ENCODE measurements around the gene DHRS4L2.
A peak's percentile ranks its signal among the peaks of the same experiment; 100 is the strongest.
"Not testable (repeated sequence)": the region's sequence is repeated elsewhere in the genome, so short reads cannot be mapped to it uniquely, and the experiment has no call there.

DHRS4L2 gene

GRCh38 chr14:24032727-24033418 lies 44.1 kb downstream of the DHRS4L2 start:
- no peaks in the 10 kb centered on the region for H3K27me3 ChIP-seq (ENCODE audit: insufficient read depth, insufficient read length)
- no peak overlapping the region for H3K4me3 ChIP-seq (ENCODE audit: insufficient read length, low read depth)
- no peaks in the 10 kb centered on the region for H3K4me1 ChIP-seq (ENCODE audit: insufficient read depth, insufficient read length)
- no peak overlapping the region for H3K9ac ChIP-seq (ENCODE audit: insufficient read length, low read depth)
- no peak for TF ChIP-seq YY1 (IDR thresholded peaks at IDR 0.05; ENCODE audit: insufficient read depth, insufficient read length)
- no peak for TF ChIP-seq ZNF274 (IDR thresholded peaks at IDR 0.05; ENCODE audit: low read depth, low read length)
- no peak for TF ChIP-seq SUZ12 (IDR thresholded peaks at IDR 0.05; ENCODE audit: extremely low read depth, insufficient read depth, insufficient read length)
- no peak for DNase-seq (ENCODE audit: low read depth, low spot score)
- H3K9me3 ChIP-seq (ENCODE audit: insufficient read depth, low read length) = peaks cover 13% of the 10 kb centered on the region; the same call in 1 of the 2 replicates
- H3K36me3 ChIP-seq (ENCODE audit: insufficient read depth, insufficient read length, low read length) = no peaks in the 10 kb centered on the region

DNA sequence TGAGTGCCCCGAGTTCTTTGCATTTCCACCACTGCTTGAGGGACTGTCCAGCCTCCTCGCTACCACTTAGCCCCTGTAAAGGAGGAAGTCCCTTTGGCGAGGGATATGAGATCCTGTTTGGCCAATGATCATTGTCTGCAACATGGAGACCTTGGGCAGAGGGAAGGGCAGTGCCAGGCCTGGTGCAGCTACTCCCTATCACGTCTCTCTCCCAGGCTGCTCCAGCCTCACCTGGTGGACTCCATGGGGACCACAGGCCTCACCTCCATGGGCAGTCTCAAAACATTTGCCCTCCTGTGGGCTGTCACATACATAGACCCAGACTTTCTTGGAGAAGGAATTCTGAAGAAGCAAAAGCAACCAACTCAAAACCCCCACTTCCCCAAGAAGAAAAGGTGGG lies 47.0 kb downstream of the DHRS4L2 start:
- peaks cover 13% of the 10 kb centered on the region; the same call in 1 of the 2 replicates for H3K9me3 ChIP-seq (ENCODE audit: insufficient read depth, low read length)
- not testable (repeated sequence) for DNase-seq (ENCODE audit: low read depth, low spot score); H3K27me3 ChIP-seq (ENCODE audit: insufficient read depth, insufficient read length); H3K9ac ChIP-seq (ENCODE audit: insufficient read length, low read depth); H3K36me3 ChIP-seq (ENCODE audit: insufficient read depth, insufficient read length, low read length); H3K4me1 ChIP-seq (ENCODE audit: insufficient read depth, insufficient read length)
- peak overlapping the region; percentile 61 for H3K4me3 ChIP-seq (ENCODE audit: insufficient read length, low read depth)

GRCh38 chr14:24036169-24036962 lies 47.6 kb downstream of the DHRS4L2 start:
- Histone ChIP-seq H3K4me3 (ENCODE audit: insufficient read length, low read depth) (peak overlapping the region; percentile 61), H3K9me3 (ENCODE audit: insufficient read depth, low read length) (peaks cover 13% of the 10 kb centered on the region; the same call in 1 of the 2 replicates), H3K27me3 (ENCODE audit: insufficient read depth, insufficient read length) (no peaks in the 10 kb centered on the region), H3K36me3 (ENCODE audit: insufficient read depth, insufficient read length, low read length) (no peaks in the 10 kb centered on the region), H3K4me1 (ENCODE audit: insufficient read depth, insufficient read length) (no peaks in the 10 kb centered on the region), H3K9ac (ENCODE audit: insufficient read length, low read depth) (peak overlapping the region; percentile 83)
- TF ChIP-seq SUZ12 (IDR thresholded peaks at IDR 0.05; ENCODE audit: extremely low read depth, insufficient read depth, insufficient read length) = no peak
- TF ChIP-seq YY1 (IDR thresholded peaks at IDR 0.05; ENCODE audit: insufficient read depth, insufficient read length) = no peak
- no peak for TF ChIP-seq ZNF274 (IDR thresholded peaks at IDR 0.05; ENCODE audit: low read depth, low read length)
- no peak for DNase-seq (ENCODE audit: low read depth, low spot score)

- not testable (repeated sequence) for DNase-seq (ENCODE audit: low read depth, low spot score); H3K9ac ChIP-seq (ENCODE audit: insufficient read length, low read depth); H3K4me1 ChIP-seq (ENCODE audit: insufficient read depth, insufficient read length); H3K36me3 ChIP-seq (ENCODE audit: insufficient read depth, insufficient read length, low read length); H3K4me3 ChIP-seq (ENCODE audit: insufficient read length, low read depth); H3K27me3 ChIP-seq (ENCODE audit: insufficient read depth, insufficient read length)
- peaks cover 10% of the 10 kb centered on the region; the same call in 1 of the 2 replicates for H3K9me3 ChIP-seq (ENCODE audit: insufficient read depth, low read length)
Measured at GRCh38 chr14:24036963-24037657, 48.4 kb downstream of the DHRS4L2 start.

DNA sequence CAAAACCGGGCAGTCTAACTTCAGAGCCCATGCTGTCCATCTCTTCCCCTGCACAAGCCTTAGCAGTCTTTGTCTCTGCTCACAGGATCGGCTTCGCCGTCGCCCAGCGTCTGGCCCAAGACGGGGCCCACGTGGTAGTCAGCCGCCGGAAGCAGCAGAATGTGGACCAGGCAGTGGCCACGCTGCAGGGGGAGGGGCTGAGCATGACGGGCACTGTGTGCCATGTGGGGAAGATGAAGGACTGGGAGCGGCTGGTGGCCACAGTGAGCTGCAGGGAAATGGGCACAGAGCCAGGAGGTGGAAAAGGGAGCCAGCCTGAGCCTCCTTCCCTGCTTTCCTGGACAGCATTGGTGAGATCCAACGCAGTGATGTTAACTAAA lies 48.9 kb downstream of the DHRS4L2 start:
- H3K4me1 ChIP-seq (ENCODE audit: insufficient read depth, insufficient read length) = no peaks in the 10 kb centered on the region
- H3K4me3 ChIP-seq (ENCODE audit: insufficient read length, low read depth) = no peak overlapping the region

GRCh38 chr14:24038686-24039085 lies 50.0 kb downstream of the DHRS4L2 start:
- no peak for DNase-seq (ENCODE audit: low read depth, low spot score)
- Histone ChIP-seq H3K4me3 (ENCODE audit: insufficient read length, low read depth) (no peak overlapping the region), H3K27me3 (ENCODE audit: insufficient read depth, insufficient read length) (no peaks in the 10 kb centered on the region), H3K9me3 (ENCODE audit: insufficient read depth, low read length) (no peaks in the 10 kb centered on the region), H3K4me1 (ENCODE audit: insufficient read depth, insufficient read length) (no peaks in the 10 kb centered on the region), H3K9ac (ENCODE audit: insufficient read length, low read depth) (no peak overlapping the region), H3K36me3 (ENCODE audit: insufficient read depth, insufficient read length, low read length) (no peaks in the 10 kb centered on the region)
- TF ChIP-seq SUZ12 (IDR thresholded peaks at IDR 0.05; ENCODE audit: extremely low read depth, insufficient read depth, insufficient read length) (no peak), YY1 (IDR thresholded peaks at IDR 0.05; ENCODE audit: insufficient read depth, insufficient read length) (no peak), ZNF274 (IDR thresholded peaks at IDR 0.05; ENCODE audit: low read depth, low read length) (no peak)

More for the DNA sequence above, 48.9 kb downstream of the DHRS4L2 start:
- H3K27me3 ChIP-seq (ENCODE audit: insufficient read depth, insufficient read length) = no peaks in the 10 kb centered on the region
- H3K36me3 ChIP-seq (ENCODE audit: insufficient read depth, insufficient read length, low read length) = no peaks in the 10 kb centered on the region
- peaks cover 5% of the 10 kb centered on the region; the same call in 1 of the 2 replicates for H3K9me3 ChIP-seq (ENCODE audit: insufficient read depth, low read length)
- DNase-seq (ENCODE audit: low read depth, low spot score) = no peak
- TF ChIP-seq YY1 (IDR thresholded peaks at IDR 0.05; ENCODE audit: insufficient read depth, insufficient read length) = no peak
- TF ChIP-seq SUZ12 (IDR thresholded peaks at IDR 0.05; ENCODE audit: extremely low read depth, insufficient read depth, insufficient read length) = no peak
- no peak for TF ChIP-seq ZNF274 (IDR thresholded peaks at IDR 0.05; ENCODE audit: low read depth, low read length)
- H3K9ac ChIP-seq (ENCODE audit: insufficient read length, low read depth) = no peak overlapping the region

- no peaks in the 10 kb centered on the region for H3K9me3 ChIP-seq (ENCODE audit: insufficient read depth, low read length)
- H3K4me3 ChIP-seq (ENCODE audit: insufficient read length, low read depth) = no peak overlapping the region
- H3K27me3 ChIP-seq (ENCODE audit: insufficient read depth, insufficient read length) = no peaks in the 10 kb centered on the region
- H3K36me3 ChIP-seq (ENCODE audit: insufficient read depth, insufficient read length, low read length) = no peaks in the 10 kb centered on the region
- no peak for DNase-seq (ENCODE audit: low read depth, low spot score)
- TF ChIP-seq SUZ12 (IDR thresholded peaks at IDR 0.05; ENCODE audit: extremely low read depth, insufficient read depth, insufficient read length) (no peak), YY1 (IDR thresholded peaks at IDR 0.05; ENCODE audit: insufficient read depth, insufficient read length) (no peak), ZNF274 (IDR thresholded peaks at IDR 0.05; ENCODE audit: low read depth, low read length) (no peak)
- H3K4me1 ChIP-seq (ENCODE audit: insufficient read depth, insufficient read length) = no peaks in the 10 kb centered on the region
- H3K9ac ChIP-seq (ENCODE audit: insufficient read length, low read depth) = no peak overlapping the region
Measured at GRCh38 chr14:24040692-24041091, 52.0 kb downstream of the DHRS4L2 start.
